Fibroblast of skin of left biceps (primary cell): ENCODE data around the gene RNF4.
A peak's percentile ranks its signal among the peaks of the same experiment; 100 is the strongest.
"Not testable (repeated sequence)": the region's sequence is repeated elsewhere in the genome, so short reads cannot be mapped to it uniquely, and the experiment has no call there.

ENCODE experiments used
- DNase-seq, 2 experiments: peaks; one replicate each; pipeline ENCODE4 v3.0.0-alpha.2; 2013; ENCODE audit warnings: low read depth in 2 of 2

Gene RNF4, protein sequence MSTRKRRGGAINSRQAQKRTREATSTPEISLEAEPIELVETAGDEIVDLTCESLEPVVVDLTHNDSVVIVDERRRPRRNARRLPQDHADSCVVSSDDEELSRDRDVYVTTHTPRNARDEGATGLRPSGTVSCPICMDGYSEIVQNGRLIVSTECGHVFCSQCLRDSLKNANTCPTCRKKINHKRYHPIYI

DNA sequence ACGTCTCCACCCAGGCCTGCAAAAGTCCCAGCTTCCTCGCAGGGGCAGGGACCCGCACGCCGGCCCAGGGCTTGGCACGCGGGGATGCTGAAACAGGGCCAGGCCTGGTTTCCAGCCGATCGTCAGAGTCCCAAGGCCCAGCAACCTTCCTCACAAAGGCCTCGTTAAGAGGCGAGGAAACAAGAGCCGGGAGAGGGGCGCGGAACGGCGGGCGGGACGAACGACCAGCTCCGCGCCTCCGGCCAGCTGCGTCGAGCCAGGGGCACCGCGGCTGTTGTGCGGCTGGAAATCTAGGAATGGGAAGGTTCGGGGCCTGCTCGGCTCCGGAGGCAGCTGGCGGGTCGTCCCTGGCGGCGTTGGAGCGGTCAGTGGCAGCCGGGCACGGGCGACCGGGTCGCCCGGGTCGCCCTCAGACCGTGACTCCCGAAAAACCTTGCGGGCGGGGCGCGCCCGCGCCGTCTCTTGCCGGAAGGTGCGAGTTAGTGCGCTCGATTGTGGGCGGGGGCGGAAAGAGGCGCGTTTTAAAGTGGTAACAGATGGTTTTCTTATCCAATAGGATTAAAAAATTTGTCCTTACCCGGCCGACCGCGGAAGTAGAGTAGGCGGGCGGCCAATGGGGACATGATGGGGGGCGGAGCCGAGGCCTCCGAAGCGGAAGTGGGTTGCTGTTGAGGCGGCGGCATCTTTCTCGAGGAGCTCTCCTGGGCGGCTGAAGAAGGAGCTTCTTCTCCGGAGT lies at the start of gene RNF4:
RNF4 (plus strand) TSS at position 651 of the 736 bp plus-strand sequence. CDS start 21,388 bp downstream, outside the sequence.
- peak; percentile 90 for DNase-seq

DNA sequence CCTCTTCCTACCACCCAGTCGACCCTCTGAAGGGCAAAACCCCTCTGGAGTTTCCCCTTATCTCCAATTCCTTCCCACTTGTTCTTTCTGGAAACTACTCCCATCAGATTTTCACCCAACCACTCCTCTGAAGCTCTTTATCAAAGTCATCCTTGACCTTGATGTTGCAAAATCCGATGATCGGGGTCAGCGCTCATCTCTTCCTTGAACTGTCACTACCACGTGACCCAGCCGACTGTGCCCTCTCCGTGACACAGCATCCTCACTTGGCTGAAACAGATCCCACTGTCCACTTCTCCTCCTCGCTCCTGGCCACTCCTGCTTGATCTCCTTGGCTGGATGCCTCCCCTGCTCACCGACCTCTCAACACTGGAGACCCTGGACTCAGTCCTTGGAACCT lies 49.1 kb upstream of the RNF4 start:
- DNase-seq: no peak

DNA sequence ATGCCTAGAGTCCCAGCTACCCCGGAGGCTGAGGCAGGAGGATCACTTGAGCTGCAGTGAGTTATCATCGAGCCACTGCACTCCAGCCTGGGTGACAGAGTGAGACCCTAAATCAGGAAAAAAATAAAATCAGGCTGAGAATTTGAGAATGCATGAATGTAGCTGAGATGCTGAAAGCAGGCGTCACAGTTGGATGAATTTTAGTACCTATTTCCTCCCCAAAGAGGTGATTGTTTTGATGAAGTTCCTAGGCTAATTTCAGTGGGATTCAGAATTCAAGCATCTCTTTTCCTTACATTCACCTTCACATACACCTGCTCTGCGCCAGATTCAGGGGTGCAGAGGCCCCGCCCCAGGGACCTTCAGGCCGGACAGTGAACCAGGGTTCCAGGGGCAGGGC lies 47.0 kb upstream of the RNF4 start:
- no peak for DNase-seq

DNA sequence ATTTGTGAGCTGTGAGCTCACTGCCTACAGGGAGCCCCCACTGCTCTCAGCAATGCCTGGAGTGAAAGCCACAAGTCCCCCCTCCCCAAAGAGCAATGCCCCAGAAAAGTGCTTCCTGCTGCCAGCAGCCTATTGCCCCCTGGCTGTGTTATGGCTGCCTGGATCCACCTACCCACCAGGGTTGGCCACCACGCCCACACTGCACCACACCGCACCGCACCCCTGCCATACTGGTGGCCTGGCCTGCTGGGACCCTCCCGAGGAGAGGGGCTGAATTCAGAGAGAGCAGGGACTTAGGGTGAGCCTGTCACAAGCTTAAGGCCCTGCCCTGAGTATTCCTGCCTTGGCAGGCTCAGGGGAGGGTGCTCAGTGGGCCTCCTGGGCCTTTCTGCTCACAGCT lies 45.8 kb upstream of the RNF4 start:
- DNase-seq: no peak

DNA sequence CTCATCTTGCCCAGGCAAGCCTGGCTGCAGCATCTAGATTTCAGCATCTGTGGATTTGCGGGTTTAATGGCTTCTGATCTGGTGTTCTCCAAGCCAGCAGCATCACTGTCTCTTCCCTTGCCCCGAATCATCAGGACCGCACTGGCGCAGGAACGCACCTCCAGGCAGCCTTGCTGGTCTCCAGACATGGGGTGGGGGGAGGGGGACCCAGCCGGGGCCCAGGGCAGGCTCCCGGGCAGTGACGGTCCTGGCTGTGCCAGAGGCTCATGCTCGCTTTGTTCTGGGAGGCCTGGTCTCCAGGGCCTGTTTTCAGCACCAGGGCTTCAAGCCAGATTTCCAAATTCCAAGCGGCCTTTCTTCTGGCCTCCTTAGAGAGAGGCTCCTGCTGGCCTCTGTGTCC lies 45.2 kb upstream of the RNF4 start:
- no peak for DNase-seq

DNA sequence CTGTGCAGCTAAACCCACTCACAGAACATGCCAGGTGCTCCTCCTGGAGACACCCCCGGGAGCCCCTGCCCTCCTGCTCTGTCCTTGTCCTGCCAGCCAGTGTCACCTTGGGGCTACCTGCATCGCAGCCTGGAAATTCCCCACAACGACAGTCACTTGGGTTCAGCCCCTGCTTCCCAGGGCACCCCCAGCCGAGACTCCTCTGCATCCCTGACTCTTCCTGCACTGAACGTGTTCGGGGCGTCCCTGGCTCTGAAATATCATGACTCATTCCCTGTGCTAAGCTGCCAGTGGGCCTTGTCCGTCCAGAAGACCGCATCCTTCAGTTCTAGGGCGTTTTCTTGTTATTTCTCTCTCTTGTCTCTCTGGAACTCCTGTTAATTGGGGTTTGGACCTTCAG lies 44.3 kb upstream of the RNF4 start:
- no peak for DNase-seq

DNA sequence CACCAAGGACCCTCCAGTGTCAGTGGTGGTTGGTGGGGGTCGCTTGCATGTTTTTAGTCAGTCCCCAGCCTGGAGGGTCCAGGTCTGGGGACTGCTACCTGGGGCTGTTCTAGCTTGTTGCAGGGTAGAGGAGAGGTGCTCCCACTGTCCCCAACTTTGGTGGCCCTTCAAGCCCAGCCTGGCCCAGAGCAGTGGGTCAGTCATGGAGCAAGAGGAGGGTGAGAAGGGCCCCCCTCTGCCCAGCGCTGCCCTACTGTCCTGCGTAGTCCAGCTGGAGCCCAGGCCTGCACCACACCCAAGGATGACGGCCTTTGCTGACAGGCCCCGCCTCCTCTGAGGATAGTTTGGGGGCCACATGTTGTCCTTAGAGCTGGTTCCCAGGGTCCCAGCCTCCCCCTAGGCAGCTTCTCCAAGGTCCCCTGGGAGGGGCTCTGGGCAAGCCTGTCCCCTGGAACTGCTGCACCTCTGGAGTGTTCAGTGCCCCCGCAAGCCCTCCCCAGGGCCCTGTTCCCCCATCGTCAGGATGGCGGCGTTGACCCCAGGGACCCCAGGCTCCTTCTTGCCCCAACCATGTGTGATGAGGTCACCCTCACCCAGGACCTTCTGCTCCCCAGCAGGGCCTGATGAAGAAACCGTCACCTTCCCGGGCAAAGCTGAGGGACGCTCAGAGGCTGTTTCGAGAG lies 43.4 kb upstream of the RNF4 start:
- DNase-seq: no peak

DNA sequence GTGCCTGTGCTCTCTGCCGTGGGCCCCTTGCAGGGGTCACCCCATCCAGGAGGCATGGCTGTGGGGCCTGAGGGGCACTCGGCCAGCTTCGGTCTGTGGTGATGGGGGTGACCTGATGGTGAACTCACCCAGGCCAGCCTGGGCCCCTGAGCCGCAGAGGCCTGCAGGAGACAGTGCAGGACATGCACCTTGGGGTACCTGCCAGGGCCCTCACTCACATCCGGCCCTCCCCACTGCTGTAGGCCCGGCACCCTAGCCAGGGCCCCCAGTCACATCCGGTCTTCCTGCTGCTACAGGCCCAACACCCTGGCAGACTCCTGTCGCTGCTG lies 42.9 kb upstream of the RNF4 start:
- no peak for DNase-seq

DNA sequence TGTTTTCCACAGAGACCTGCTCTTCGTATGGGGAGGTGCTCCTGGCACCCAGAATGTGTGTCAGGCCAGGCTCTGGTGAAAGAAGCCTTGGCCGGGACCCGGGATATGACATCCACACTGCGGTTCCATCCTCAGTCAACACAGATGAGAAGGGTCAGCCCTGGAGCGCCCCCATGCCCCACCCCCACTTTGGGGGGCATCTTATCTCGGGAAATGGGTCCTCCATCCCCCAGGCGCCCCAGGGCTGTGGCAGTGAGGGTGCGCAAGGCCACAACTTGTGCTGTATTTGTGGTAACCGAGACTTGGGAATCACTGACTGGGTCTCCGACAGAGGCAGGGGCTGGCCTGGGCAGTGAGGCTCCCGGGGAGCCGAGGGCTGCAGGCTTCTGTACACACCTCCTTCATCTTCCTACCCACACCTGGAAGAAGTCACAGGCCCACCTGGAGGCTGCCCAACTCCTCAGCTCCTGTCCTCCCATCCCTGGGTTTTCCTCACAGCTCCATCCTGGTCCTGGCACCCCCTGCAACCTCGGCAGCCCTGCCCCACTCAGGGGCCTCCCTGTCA lies 42.1 kb upstream of the RNF4 start:
- no peak for DNase-seq

DNA sequence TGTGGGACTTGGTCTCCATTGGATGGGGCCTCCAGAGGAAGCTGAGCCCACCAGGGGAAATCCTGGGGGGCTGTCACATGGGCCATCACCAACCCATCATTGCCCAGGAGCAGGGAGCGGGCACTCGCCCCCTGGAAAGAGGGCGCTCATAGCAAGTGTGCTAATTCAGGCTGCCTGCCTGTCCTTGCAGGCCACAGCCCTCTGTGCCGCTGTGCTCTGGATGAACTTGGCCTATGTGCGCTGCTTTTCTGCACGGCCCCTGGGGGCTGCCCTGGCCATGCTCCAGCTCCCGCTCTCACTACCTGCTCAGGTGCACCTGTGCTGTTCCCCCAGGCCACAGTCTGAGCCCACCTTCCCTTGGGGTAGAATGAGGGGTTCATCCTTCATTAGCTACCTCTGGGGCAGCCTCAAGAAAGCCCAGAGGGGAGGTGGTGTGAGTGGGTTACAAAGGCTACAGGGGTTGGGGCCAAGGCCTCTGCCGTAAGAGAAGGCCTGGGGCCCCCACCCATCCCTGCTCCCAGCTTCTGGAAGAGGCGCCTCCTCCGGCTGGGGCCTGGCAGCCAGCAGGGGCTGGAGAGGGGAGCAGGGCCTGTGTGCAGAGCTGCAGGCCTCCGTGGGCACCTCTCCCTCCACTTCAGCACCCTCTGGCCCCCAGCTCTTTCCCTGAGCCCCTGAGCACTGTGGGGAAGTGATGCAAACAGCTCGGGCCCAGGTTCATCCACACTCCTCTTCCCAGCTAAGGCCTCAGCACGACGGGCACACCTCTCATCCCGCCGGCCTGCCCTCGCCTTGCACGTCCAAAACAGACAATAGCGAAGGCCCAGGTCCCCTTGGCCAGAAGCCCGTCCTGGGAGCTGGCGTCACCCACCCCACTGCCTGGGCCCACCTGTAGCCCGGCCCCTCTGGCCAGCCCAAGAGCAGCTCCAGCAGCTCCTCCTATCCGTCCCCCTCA lies 41.2 kb upstream of the RNF4 start:
- DNase-seq: no peak

DNA sequence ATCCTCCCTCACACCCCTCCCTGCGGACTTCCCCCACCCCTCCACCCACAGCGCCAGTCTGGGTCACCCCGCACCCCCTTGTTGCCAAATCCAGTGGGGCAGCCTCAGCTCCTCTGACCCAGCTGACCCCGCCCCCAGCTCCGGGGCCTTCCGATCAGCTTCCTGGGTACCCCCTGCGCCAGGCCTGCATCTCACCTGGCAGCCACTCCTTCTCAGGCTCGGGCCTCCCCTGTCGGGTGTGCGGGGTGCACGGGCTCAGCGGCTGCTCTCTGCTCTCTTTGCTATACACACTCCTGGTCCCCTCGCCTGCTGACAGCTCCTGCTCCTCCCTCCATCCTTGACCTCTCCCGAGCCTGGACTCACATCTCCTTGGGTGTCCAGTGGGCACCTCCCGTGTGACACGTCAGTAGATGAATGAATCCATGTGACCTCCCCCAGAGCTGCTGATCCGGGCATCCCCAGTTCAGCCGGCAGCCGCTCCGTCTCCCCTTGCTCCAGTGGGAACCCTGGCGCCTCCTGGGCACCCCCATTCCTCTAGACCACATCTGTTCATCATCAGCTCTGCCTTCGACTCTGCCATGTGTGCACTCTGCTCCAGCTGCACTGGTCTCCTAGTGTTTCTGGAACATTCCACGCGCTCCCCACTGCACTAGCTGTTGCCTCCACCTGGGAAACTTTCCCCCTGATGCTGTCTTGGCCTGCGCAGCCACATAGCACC lies 40.3 kb upstream of the RNF4 start:
- DNase-seq: no peak

DNA sequence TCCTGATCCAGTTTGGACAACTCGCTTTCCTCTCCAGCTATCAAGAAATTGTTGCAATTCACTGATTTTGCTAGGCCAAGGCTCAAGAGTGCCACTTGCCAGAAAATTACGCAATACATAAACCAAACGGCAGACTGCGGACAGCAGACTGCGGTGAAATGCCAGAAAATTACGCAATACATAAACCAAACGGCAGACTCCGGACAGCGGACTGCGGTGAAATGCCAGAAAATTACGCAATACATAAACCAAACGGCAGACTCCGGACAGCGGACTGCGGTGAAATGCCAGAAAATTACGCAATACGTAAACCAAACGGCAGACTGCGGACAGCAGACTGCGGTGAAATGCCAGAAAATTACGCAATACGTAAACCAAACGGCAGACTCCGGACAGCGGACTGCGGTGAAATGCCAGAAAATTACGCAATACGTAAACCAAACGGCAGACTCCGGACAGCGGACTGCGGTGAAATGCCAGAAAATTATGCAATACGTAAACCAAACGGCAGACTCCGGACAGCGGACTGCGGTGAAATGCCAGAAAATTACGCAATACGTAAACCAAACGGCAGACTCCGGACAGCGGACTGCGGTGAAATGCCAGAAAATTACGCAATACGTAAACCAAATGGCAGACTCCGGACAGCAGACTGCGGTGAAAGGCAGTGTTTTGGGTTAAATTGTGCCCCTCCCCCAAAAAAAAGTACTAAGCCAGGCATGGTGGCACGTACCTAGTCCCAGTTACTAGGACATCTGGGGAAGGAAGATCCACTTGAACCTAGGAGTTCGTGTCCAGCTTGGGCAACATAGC lies 38.8 kb upstream of the RNF4 start:
- not testable (repeated sequence) for DNase-seq

DNA sequence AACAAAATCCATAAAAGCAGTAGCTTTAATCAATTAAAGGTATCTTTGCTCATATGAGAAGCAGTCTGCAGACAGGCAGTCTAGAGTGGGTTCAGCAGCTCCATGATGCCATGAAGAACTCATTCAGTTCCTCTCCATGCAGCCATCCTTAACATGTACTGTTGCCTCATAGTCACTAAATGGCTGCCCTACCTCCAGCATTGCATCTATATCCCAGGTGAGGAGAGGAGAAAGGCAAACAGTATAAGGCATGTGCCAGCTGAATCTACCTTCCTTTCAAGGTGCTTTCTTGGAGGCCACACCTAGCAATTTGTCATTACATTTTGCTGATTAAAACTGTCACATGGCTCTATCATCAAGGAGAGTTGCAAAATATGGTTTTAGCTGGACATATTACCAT lies 36.9 kb upstream of the RNF4 start:
- DNase-seq: no peak

DNA sequence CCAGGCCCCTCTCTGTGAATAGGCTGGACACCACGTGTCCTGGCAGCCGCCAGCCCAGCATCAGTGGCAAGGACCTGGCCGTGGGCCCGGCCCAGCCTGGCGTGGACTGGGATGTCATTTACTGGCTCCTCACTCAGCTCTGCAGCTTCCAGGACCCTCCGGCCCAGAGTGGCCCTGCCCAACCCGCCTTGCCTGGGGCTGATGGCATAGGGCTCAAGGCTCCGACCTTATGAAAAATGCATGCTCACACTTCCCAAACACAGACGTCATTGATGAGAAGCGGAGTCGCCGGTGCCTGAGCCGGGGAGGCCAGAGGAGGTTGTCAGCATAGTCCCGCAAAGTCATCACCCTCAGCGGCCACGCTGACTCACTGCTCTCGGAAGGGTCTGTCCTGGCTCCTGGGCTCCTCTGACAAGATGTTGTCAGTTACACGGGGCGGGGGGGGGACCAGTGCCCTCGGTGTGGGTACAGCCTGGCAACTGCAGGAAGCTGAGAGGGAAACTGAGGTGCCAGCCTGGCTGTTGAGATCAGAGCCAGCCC lies 35.8 kb upstream of the RNF4 start:
- DNase-seq: no peak

DNA sequence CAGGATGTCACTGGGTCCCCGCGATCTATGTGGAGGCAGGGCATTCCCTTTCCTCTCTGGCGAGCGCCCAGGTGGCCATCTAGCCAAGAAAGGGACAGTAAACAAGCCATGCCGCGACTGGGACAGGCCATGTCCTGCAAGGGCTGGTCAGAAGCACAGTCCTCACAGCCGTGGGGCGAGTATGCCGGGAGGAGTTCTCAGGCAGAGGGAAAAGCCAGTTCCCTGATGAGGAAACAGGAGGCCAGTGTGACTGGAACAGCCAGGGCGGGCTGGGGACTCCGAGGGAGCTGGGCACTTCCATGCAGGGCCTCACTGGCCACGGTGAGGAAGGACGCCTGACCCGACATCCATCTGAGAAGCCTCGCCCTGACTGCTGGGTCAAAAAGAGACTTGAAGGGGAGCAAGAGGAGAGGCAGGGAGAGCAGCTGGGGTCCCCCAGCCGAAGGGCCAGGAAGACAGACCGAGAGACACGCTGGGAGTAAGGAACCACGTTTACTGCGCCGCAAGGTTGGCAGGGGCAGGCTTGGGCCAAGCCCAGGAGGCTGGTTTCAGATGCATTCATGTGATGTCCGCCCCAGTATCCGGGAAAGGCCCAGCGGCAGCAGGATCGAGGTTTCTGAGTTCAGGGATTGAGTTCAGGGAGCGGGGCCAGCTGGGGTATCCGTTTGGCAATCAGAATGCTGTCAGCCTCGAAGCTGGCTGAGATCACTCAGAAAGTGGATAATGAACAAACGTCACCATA lies 35.1 kb upstream of the RNF4 start:
- DNase-seq: no peak

DNA sequence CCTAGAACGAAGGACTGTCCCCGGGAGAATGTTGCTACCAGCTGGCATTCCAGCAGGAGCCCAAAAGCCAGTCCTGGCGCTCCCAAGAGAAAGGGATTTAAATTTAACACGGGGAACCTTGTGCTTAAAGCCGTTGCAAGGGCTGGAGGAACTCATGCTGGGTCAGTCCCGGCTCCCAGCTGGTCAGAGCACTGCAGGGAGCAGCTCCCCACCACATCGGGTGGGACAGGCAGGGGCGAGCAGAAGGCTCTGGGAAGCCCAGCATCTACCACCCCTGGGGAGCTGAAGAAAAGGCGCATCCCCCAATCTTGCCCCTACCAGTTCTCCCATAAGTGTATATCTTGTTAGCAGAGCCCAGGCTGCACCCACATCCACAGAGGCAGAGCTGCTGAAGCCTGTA lies 34.5 kb upstream of the RNF4 start:
- DNase-seq: no peak

DNA sequence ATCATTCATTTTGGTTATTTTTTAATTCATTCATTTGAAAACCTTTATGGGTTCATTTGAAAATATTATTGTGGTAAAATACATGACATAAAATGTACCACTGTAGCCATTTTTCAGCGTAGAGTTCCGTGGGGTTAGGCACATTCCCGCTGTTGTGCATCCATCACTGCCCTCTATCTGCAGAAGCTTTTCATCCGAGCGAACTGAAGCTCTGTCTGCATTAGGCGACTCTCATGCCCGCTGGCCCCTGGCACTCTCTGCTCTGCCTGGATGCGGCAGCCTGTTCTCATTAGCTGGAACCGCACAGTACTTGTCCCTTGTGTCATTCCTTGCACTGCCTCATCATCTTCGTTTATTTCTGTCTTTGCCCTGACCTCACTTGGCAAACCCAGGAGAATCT lies 32.6 kb upstream of the RNF4 start:
- DNase-seq: no peak

DNA sequence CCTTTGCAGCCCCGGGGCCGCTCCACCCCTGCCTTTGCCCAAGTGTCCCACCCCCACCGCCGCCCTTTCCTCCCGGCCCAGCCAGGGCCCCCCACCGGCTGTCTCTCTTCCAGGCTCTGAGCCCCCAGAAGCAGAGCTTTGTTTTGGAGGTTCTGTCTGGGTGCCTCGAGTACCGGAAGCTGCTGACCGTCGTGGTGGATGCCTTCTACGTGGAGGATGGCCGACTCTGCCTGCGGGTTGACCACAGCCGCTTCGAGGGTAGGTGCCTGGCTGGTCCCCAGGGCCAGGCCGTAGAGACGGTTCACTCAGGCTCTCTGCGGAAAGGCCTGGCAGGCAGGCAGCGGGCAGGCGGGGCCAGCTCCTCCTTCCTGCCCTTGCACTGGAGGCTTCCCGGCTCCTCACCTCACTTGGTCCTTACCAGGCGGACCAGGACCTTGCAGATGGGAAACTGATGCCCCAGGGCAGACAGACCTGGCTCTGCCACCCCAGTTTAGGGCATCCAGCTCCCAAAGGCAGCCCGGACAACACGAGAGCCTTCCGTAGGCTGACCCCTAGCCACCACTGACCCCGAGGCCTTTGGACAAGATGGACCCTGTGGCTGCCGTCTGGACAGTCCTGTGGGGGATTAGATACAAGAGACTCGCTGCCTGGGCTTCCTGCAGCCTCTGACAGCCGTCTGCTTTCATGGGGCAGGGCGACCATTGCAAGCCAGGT lies 32.0 kb upstream of the RNF4 start:
- no peak for DNase-seq
